T-helper 2 cell (primary cell): ENCODE data around the gene OR56B1.

Source experiments
- DNase-seq, 5 experiments: peaks; one replicate each; pipeline versions ENCODE4 v3.0.0 to v3.0.0-alpha.2; 2012 to 2022

OR56B1 gene

GRCh38 chr11:5737091-5737490 lies 843 bp downstream of the OR56B1 start:
- no peak for DNase-seq

- no peak for DNase-seq
Measured at GRCh38 chr11:5737670-5738392, 1.6 kb downstream of the OR56B1 start.

- DNase-seq: no peak
Measured at GRCh38 chr11:5738431-5738830, 2.2 kb downstream of the OR56B1 start.

GRCh38 chr11:5746614-5747013 lies 10.4 kb downstream of the OR56B1 start:
- DNase-seq: no peak

GRCh38 chr11:5749836-5750235 lies 13.6 kb downstream of the OR56B1 start:
- DNase-seq: no peak

- no peak for DNase-seq
Measured at GRCh38 chr11:5753943-5754342, 17.7 kb downstream of the OR56B1 start, which contains the start of gene OR52N4. Gene OR52N4 (plus strand): TSS chr11:5754243. CDS start chr11:5754741, 498 bp downstream.

GRCh38 chr11:5767056-5767455 lies 30.8 kb downstream of the OR56B1 start:
- no peak for DNase-seq

GRCh38 chr11:5783255-5783654 lies 47.0 kb downstream of the OR56B1 start, which contains the start of gene OR52N5:
Gene OR52N5 (minus strand): TSS chr11:5783355. CDS start chr11:5778634, 4,721 bp downstream.
- no peak for DNase-seq
